GM21526 (cell line): ENCODE data around the gene MED31.
"Not testable (repeated sequence)": the region's sequence is repeated elsewhere in the genome, so short reads cannot be mapped to it uniquely, and the experiment has no call there.

ENCODE experiments used
- ATAC-seq: cut with Tn5 transposase; IDR thresholded peaks from one replicate; pipeline ENCODE4 v1.9.1; 2021; ENCODE audit warnings: moderate library complexity; ENCODE audit not compliant: unreplicated experiment, low FRiP score

Gene MED31

GRCh38 chr17:6632530-6632929 lies 18.9 kb downstream of the MED31 start:
- no peak for ATAC-seq

- no peak for ATAC-seq
Measured at GRCh38 chr17:6630390-6630789, 21.0 kb downstream of the MED31 start.

GRCh38 chr17:6627019-6627418 lies 24.4 kb downstream of the MED31 start:
- no peak for ATAC-seq

- no peak for ATAC-seq
Measured at GRCh38 chr17:6626616-6627015, 24.8 kb downstream of the MED31 start.

- no peak for ATAC-seq
Measured at GRCh38 chr17:6623941-6624340, 27.5 kb downstream of the MED31 start.

GRCh38 chr17:6611231-6611630 lies 40.2 kb downstream of the MED31 start:
- no peak for ATAC-seq

GRCh38 chr17:6610011-6610410 lies 41.4 kb downstream of the MED31 start:
- ATAC-seq = no peak

- no peak for ATAC-seq
Measured at GRCh38 chr17:6608321-6608720, 43.1 kb downstream of the MED31 start.

- no peak for ATAC-seq
Measured at GRCh38 chr17:6605142-6605541, 46.3 kb downstream of the MED31 start.

GRCh38 chr17:6603744-6604325 lies 47.6 kb downstream of the MED31 start:
- no peak for ATAC-seq

- ATAC-seq = no peak
Measured at GRCh38 chr17:6602141-6602540, 49.3 kb downstream of the MED31 start.

- ATAC-seq = no peak
Measured at GRCh38 chr17:6599364-6599763, 52.0 kb downstream of the MED31 start.

- no peak for ATAC-seq
Measured at GRCh38 chr17:6597727-6598126, 53.7 kb downstream of the MED31 start.

- no peak for ATAC-seq
Measured at GRCh38 chr17:6596941-6597340, 54.5 kb downstream of the MED31 start.

- no peak for ATAC-seq
Measured at GRCh38 chr17:6596511-6596910, 54.9 kb downstream of the MED31 start.

- no peak for ATAC-seq
Measured at GRCh38 chr17:6596081-6596480, 55.3 kb downstream of the MED31 start.

GRCh38 chr17:6593371-6593770 lies 58.0 kb downstream of the MED31 start:
- not testable (repeated sequence) for ATAC-seq
